GM12864 (cell line): ENCODE data around the gene NCAM1.

Experiments used
- DNase-seq: peaks from one replicate; pipeline ENCODE4 v3.0.0-alpha.2; 2011; ENCODE audit warnings: low read depth
- H3K4me3 ChIP-seq: 2 replicates; pipeline ENCODE4 v1.5.1; 2011; ENCODE audit warnings: mild to moderate bottlenecking, low read depth, low read length, control low read depth
- TF ChIP-seq, protein P1 (sequence below): IDR thresholded peaks from 2 replicates; pipeline ENCODE4 v1.5.1; 2011; ENCODE audit warnings: low read depth, mild to moderate bottlenecking, moderate library complexity, low read length, control low read depth, inconsistent platforms; ENCODE audit errors: missing control alignments

The NCAM1 gene

GRCh38 chr11:113199866-113200265 is 238.6 kb downstream of the NCAM1 start:
- no peak for DNase-seq
- no peak overlapping the region for H3K4me3 ChIP-seq
- TF ChIP-seq, protein P1, sequence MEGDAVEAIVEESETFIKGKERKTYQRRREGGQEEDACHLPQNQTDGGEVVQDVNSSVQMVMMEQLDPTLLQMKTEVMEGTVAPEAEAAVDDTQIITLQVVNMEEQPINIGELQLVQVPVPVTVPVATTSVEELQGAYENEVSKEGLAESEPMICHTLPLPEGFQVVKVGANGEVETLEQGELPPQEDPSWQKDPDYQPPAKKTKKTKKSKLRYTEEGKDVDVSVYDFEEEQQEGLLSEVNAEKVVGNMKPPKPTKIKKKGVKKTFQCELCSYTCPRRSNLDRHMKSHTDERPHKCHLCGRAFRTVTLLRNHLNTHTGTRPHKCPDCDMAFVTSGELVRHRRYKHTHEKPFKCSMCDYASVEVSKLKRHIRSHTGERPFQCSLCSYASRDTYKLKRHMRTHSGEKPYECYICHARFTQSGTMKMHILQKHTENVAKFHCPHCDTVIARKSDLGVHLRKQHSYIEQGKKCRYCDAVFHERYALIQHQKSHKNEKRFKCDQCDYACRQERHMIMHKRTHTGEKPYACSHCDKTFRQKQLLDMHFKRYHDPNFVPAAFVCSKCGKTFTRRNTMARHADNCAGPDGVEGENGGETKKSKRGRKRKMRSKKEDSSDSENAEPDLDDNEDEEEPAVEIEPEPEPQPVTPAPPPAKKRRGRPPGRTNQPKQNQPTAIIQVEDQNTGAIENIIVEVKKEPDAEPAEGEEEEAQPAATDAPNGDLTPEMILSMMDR = no peak

DNA sequence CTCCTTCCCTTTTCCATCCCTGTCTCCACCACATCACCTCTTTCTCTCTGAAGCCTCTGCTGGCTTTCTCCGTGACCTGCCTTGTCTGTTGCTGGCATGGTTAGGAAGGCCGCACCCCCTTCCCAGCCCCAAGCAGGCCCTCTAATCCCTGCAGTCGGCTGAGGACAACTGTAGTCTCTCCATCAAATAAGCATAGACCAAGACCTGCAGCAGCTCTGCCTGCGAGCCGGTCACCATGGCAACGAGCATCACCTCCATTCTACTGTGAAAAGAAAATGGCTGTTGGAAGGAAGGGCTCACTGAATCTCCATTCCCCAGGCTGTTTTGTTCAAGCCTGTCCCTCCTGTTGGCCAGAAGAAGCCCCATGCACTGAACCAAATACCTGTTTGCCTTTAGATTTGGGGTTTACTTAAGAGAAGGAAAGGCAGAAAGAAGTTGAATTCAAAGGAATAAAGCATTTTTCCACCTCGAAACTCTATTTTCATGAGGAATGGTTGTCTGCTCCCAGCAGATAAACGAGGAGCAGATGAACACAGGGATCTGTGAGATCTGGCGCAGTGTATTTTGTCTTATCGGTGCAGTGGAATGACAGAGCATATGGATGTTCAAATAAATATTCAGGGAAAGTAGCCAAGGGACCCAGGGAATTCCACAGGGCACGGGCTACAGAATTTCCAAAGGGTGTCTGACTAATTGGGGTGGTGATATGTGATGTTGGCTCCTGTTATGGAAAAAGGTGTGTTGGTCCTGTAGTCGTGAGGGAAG is 240.0 kb downstream of the NCAM1 start:
- no peak for DNase-seq
- TF ChIP-seq, protein P1 = no peak
- no peak overlapping the region for H3K4me3 ChIP-seq

DNA sequence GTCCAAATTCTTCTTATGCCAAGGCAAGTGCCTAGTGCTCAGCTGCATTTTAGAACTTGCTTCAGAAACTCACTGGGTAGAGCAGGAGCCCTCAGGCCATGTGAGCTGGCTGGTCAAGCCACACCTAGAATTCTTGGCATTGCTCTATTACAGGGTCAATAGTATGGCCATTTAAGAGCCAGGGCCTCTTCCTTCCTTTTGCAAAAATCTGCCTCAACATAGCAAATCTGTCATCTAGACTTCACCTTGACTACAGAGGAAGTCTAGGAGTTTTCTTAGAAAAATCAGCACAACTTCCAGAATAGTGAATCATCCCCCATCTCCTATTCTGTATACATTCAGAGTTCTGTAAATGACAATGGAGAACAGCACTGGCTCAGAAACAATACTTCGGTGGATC is 241.2 kb downstream of the NCAM1 start:
- no peak for DNase-seq
- TF ChIP-seq, protein P1 = no peak
- H3K4me3 ChIP-seq = no peak overlapping the region

GRCh38 chr11:113203141-113203753 is 242.0 kb downstream of the NCAM1 start:
- no peak overlapping the region for H3K4me3 ChIP-seq
- TF ChIP-seq, protein P1 = no peak
- DNase-seq = no peak

- no peak for DNase-seq
- no peak overlapping the region for H3K4me3 ChIP-seq
- TF ChIP-seq, protein P1 = no peak
These were observed 243.1 kb downstream of the NCAM1 start for GRCh38 chr11:113204280-113204679.

- TF ChIP-seq, protein P1 = no peak
These were observed 252.3 kb downstream of the NCAM1 start for GRCh38 chr11:113213549-113213948.

More at GRCh38 chr11:113213549-113213948, 252.3 kb downstream of the NCAM1 start:
- no peak overlapping the region for H3K4me3 ChIP-seq
- DNase-seq = no peak
